Keratinocyte (primary cell): ENCODE measurements around the gene MRPL53. TPM values are rescaled to one million over a fixed set of nuclear protein-coding genes. Genes with fewer than 3 reads are reported as not detected.
A peak's percentile ranks its signal among the peaks of the same experiment; 100 is the strongest.

Experiments used
- DNase-seq: peaks from one replicate; pipeline ENCODE4 v3.0.0-alpha.2; 2011; ENCODE audit warnings: low read depth, missing footprints, low spot score
- FAIRE-seq: peaks from 2 replicates; lab custom pipeline; 2011; peaks lifted over from hg19 to GRCh38; lab: Jason Lieb, UNC
- H2AFZ ChIP-seq: 2 replicates; pipeline ENCODE4 v1.6.0; 2012; ENCODE audit warnings: low read length, control low read depth, inconsistent platforms; ENCODE audit not compliant: control insufficient read depth
- H3K27ac ChIP-seq: 2 replicates; pipeline ENCODE4 v1.5.1; 2011; ENCODE audit warnings: low read length; ENCODE audit not compliant: control insufficient read depth, insufficient read depth
- H3K27me3 ChIP-seq: 3 replicates; pipeline ENCODE4 v1.6.0; 2011; ENCODE audit warnings: low read length; ENCODE audit not compliant: control insufficient read depth, insufficient read depth; ENCODE audit errors: extremely low read depth
- H3K36me3 ChIP-seq, 2 experiments: 2 replicates in 1 of 2; 3 replicates in 1 of 2; pipeline ENCODE4 v1.5.1; 2011; ENCODE audit warnings: low read length in 2 of 2, mild to moderate bottlenecking in 1 of 2; ENCODE audit not compliant: control insufficient read depth in 2 of 2, insufficient read depth in 2 of 2; ENCODE audit errors: extremely low read depth in 1 of 2
- H3K4me1 ChIP-seq: 3 replicates; pipeline ENCODE4 v1.5.1; 2011; ENCODE audit warnings: low read length; ENCODE audit not compliant: control insufficient read depth, insufficient read depth; ENCODE audit errors: extremely low read depth
- H3K4me2 ChIP-seq: 3 replicates; pipeline ENCODE4 v1.6.0; 2011; ENCODE audit warnings: low read depth, low read length; ENCODE audit not compliant: control insufficient read depth, insufficient read depth; ENCODE audit errors: extremely low read depth
- H3K4me3 ChIP-seq, 3 experiments: fragments of 200-600 bp in 1 of 3; sonication (generic) in 1 of 3; 2 replicates in 2 of 3; 3 replicates in 1 of 3; pipeline ENCODE4 v1.5.1; 2011 to 2016; ENCODE audit warnings: low read length in 3 of 3, mild to moderate bottlenecking in 3 of 3, control low read depth in 2 of 3, inconsistent platforms in 1 of 3, low read depth in 1 of 3, mixed read lengths in 1 of 3, mixed run types in 1 of 3, moderate library complexity in 1 of 3; ENCODE audit not compliant: control insufficient read depth in 2 of 3, insufficient read depth in 2 of 3; ENCODE audit errors: extremely low read depth in 1 of 3
- H3K79me2 ChIP-seq: 2 replicates; pipeline ENCODE4 v1.6.0; 2012; ENCODE audit warnings: low read length; ENCODE audit not compliant: control insufficient read depth, insufficient read depth
- H3K9ac ChIP-seq: 3 replicates; pipeline ENCODE4 v1.6.0; 2011; ENCODE audit warnings: low read length; ENCODE audit not compliant: control insufficient read depth, insufficient read depth; ENCODE audit errors: extremely low read depth
- H3K9me1 ChIP-seq: 3 replicates; pipeline ENCODE4 v1.6.0; 2011; ENCODE audit warnings: low read length; ENCODE audit not compliant: control insufficient read depth, insufficient read depth; ENCODE audit errors: extremely low read depth
- H3K9me3 ChIP-seq: 2 replicates; pipeline ENCODE4 v1.5.1; 2012; ENCODE audit warnings: low read depth, low read length; ENCODE audit not compliant: control insufficient read depth
- H4K20me1 ChIP-seq: 3 replicates; pipeline ENCODE4 v1.6.0; 2011; ENCODE audit warnings: low read length; ENCODE audit not compliant: control insufficient read depth, insufficient read depth; ENCODE audit errors: extremely low read depth
- EZH2 ChIP-seq: IDR thresholded peaks from one replicate; pipeline ENCODE4 v1.6.1; 2012; ENCODE audit warnings: inconsistent platforms, mild to moderate bottlenecking, low read length, moderate library complexity
- dilution Hi-C: fragments of 300-500 bp; cut with MboI; formaldehyde crosslinking; loops from one replicate; pipeline ENCODE4 v1.7.0; 2020; ENCODE audit warnings: low sequenced_read_pairs; ENCODE audit not compliant: extremely low pct_ligation_motif_present
- polyA plus RNA-seq, 5 experiments: library from polyadenylated mRNA; depleted of rRNA in 3 of 5; stranded (reverse) in 3 of 5; stranded (forward) in 1 of 5; unstranded in 1 of 5; fragments of >200 nt; gene quantifications; 1 replicate in 1 of 5; 2 replicates in 3 of 5; 3 replicates in 1 of 5; pipeline versions ENCODE4 v1.2.1 to v1.2.3, GENCODE V29; 2011 to 2012; ENCODE audit warnings: missing spikeins in 2 of 5, low read depth in 1 of 5, low replicate concordance in 1 of 5
- TF ChIP-seq, protein P1 (sequence below), 3 experiments: IDR thresholded peaks in 1 of 3; conservative IDR thresholded peaks in 1 of 3; optimal IDR thresholded peaks in 1 of 3; 2 replicates in 2 of 3; 3 replicates in 1 of 3; pipeline versions ENCODE3 to v1.5.1; 2011; ENCODE audit warnings: low read length in 3 of 3, mild to moderate bottlenecking in 3 of 3, moderate library complexity in 2 of 3, control low read depth in 1 of 3, inconsistent platforms in 1 of 3; ENCODE audit not compliant: insufficient read depth in 2 of 3; ENCODE audit errors: extremely low read depth in 1 of 3

Gene MRPL53
- polyA plus RNA-seq, 1 donor (not counting 4 experiments of a cell fraction or from before 2014, with no cell fraction given) = 31.0 TPM

DNA sequence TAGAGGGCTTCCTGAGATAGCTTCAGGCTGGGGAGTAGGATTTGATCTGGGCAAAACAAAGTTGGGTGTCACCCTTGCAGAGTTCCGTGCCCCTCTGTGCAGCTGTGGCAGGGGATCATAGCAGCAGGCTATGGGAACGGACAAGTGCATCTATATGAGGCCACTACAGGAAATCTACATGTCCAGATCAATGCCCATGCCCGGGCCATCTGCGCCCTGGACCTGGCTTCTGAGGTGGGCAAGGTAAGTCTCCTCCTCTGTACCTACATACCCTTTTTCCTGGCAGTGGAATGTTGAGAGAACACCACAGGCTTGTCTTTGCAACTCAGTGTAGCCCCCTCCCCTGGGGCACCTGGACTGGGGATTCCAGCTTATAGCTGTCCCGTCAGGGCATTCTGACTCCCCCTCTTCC, 47.5 kb downstream of the MRPL53 start:
- dilution Hi-C loops = no loop called here
- H3K36me3 ChIP-seq = peaks cover 24 to 52% of the 10 kb centered on the region in 2 experiments

DNA sequence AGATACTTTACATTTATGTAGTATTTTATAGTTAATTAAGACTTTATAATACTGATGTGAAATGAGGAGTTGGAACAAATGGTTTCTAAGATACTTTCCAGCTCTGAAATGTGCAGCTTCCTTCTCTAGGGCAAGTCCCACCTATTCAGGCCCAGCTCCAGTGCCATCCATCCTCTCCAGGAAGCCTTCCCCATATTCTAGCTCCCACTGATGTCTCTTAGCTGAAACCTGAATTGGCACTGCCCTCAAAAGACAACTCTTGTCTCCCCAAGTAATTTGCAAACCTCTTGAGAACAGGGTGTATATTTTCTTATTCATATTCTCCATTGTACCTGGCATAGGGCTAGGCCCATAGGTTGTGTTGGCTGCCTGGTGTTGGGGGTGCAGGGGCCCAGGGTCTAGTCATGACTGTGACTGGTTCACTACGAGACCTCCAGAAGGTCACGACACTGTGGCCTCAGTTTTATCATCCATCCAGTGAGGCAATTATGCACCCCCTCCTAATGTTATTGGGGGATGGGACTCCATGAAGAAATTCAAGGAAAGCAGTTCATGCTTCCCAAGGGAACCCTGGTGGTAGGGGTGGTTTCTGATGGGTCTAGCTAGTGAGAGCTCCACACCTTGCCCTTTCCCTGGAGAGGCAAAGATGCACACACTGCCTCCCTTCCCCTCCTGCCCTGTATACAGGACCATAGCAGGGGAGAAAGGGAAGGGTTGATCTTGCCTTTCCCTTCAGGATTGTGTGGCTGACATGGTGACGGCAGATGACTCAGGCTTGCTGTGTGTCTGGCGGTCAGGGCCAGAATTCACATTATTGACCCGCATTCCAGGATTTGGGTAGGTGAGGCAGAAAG, 48.1 kb downstream of the MRPL53 start:
- peaks cover 4% of the 10 kb centered on the region for H3K9me1 ChIP-seq
- FAIRE-seq (peak; percentile 75), DNase-seq (no peak)
- peaks cover 2% of the 10 kb centered on the region for H3K79me2 ChIP-seq
- no peak overlapping the region for H2AFZ ChIP-seq
- no peaks in the 10 kb centered on the region for H4K20me1 ChIP-seq
- peak overlapping the region; percentile 96 for H3K27ac ChIP-seq
- dilution Hi-C loops = no loop called here
- H3K27me3 ChIP-seq = no peaks in the 10 kb centered on the region
- TF ChIP-seq EZH2 = no peak
- TF ChIP-seq, protein P1, sequence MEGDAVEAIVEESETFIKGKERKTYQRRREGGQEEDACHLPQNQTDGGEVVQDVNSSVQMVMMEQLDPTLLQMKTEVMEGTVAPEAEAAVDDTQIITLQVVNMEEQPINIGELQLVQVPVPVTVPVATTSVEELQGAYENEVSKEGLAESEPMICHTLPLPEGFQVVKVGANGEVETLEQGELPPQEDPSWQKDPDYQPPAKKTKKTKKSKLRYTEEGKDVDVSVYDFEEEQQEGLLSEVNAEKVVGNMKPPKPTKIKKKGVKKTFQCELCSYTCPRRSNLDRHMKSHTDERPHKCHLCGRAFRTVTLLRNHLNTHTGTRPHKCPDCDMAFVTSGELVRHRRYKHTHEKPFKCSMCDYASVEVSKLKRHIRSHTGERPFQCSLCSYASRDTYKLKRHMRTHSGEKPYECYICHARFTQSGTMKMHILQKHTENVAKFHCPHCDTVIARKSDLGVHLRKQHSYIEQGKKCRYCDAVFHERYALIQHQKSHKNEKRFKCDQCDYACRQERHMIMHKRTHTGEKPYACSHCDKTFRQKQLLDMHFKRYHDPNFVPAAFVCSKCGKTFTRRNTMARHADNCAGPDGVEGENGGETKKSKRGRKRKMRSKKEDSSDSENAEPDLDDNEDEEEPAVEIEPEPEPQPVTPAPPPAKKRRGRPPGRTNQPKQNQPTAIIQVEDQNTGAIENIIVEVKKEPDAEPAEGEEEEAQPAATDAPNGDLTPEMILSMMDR (optimal IDR thresholded peaks at IDR 0.05 in 1 of 3, IDR thresholded peaks at IDR 0.05 in 1 of 3, conservative IDR thresholded peaks at IDR 0.05 in 1 of 3; ENCODE audit: extremely low read depth in 1 of 3, insufficient read depth in 2 of 3, low read length in 3 of 3) = no peak
- peaks cover 75% of the 10 kb centered on the region for H3K4me1 ChIP-seq
- peaks cover 19 to 46% of the 10 kb centered on the region in 2 experiments for H3K36me3 ChIP-seq
- H3K4me2 ChIP-seq = peak overlapping the region; percentile 68
- no peaks in the 10 kb centered on the region for H3K9me3 ChIP-seq
- peak overlapping the region; percentile 76 for H3K9ac ChIP-seq
- H3K4me3 ChIP-seq = peak overlapping the region in 1 of 3 experiments; percentile 13

More for the DNA sequence above, 47.5 kb downstream of the MRPL53 start:
- Histone ChIP-seq H3K27me3 (no peaks in the 10 kb centered on the region), H3K79me2 (peaks cover 2% of the 10 kb centered on the region), H3K9ac (peak overlapping the region; percentile 76), H3K4me1 (peaks cover 81% of the 10 kb centered on the region), H3K4me2 (peak overlapping the region; percentile 68), H4K20me1 (no peaks in the 10 kb centered on the region), H3K9me1 (peaks cover 4% of the 10 kb centered on the region), H3K9me3 (no peaks in the 10 kb centered on the region), H3K27ac (peak overlapping the region; percentile 96), H2AFZ (no peak overlapping the region), H3K4me3 (peak overlapping the region in 2 of 3 experiments; percentile 13 to 29)
- TF ChIP-seq, protein P1 (optimal IDR thresholded peaks at IDR 0.05 in 1 of 3, IDR thresholded peaks at IDR 0.05 in 1 of 3, conservative IDR thresholded peaks at IDR 0.05 in 1 of 3; ENCODE audit: extremely low read depth in 1 of 3, insufficient read depth in 2 of 3, low read length in 3 of 3) = no peak
- no peak for TF ChIP-seq EZH2
- FAIRE-seq = peak; percentile 5
- no peak for DNase-seq
